MM.1S (cell line): ENCODE data around the gene EPHA10.

Experiments
- DNase-seq: peaks from one replicate; pipeline ENCODE4 v3.0.0-alpha.2; 2015
- H2AFZ ChIP-seq: fragments of 300-600 bp; sonication (generic); 2 replicates; pipeline ENCODE4 v1.6.0; 2016; ENCODE audit warnings: antibody characterized with exemption, low read length
- H3F3A ChIP-seq: fragments of 300-600 bp; sonication (generic); 2 replicates; pipeline ENCODE4 v1.6.1; 2016; ENCODE audit warnings: mild to moderate bottlenecking, antibody characterized with exemption, low read length, moderate library complexity, mixed read lengths; ENCODE audit not compliant: insufficient read depth
- H3K27ac ChIP-seq: fragments of 300-600 bp; sonication (generic); 2 replicates; pipeline ENCODE4 v1.5.1; 2016; ENCODE audit warnings: mild to moderate bottlenecking, low read length
- H3K27me3 ChIP-seq: fragments of 300-600 bp; sonication (generic); replicated peaks from 2 replicates; pipeline ENCODE4 v1.6.0; 2016; ENCODE audit warnings: low read length; ENCODE audit not compliant: insufficient read depth
- H3K36me3 ChIP-seq: fragments of 300-600 bp; sonication (generic); replicated peaks from 2 replicates; pipeline ENCODE4 v1.6.1; 2016; ENCODE audit warnings: mild to moderate bottlenecking, low read length, mixed read lengths; ENCODE audit not compliant: insufficient read depth
- H3K4me1 ChIP-seq: fragments of 300-600 bp; sonication (generic); 2 replicates; pipeline ENCODE4 v1.6.1; 2016; ENCODE audit warnings: low read length, mixed read lengths
- H3K4me2 ChIP-seq: fragments of 300-600 bp; sonication (generic); 2 replicates; pipeline ENCODE4 v1.6.0; 2016; ENCODE audit warnings: low read depth, low read length
- H3K4me3 ChIP-seq: fragments of 300-600 bp; sonication (generic); 2 replicates; pipeline ENCODE4 v1.5.1; 2016; ENCODE audit warnings: low read length, mixed read lengths
- H3K79me2 ChIP-seq: fragments of 300-600 bp; sonication (generic); 2 replicates; pipeline ENCODE4 v1.6.1; 2016; ENCODE audit warnings: mixed run types, low read length, mixed read lengths
- H3K9ac ChIP-seq: fragments of 300-600 bp; sonication (generic); 2 replicates; pipeline ENCODE4 v1.6.1; 2016; ENCODE audit warnings: low read length, mixed read lengths
- H3K9me2 ChIP-seq: fragments of 300-600 bp; sonication (generic); replicated peaks from 2 replicates; pipeline ENCODE4 v1.6.1; 2016; ENCODE audit warnings: mild to moderate bottlenecking, low read length, mixed read lengths; ENCODE audit not compliant: insufficient read depth
- H3K9me3 ChIP-seq: fragments of 300-600 bp; sonication (generic); replicated peaks from 2 replicates; pipeline ENCODE4 v1.6.1; 2016; ENCODE audit warnings: mild to moderate bottlenecking, low read length, mixed read lengths; ENCODE audit not compliant: insufficient read depth
- H4K20me1 ChIP-seq: fragments of 300-600 bp; sonication (generic); 2 replicates; pipeline ENCODE4 v1.6.1; 2016; ENCODE audit warnings: mild to moderate bottlenecking, low read length, moderate library complexity, mixed read lengths; ENCODE audit not compliant: insufficient read depth
- EZH2 ChIP-seq: fragments of 300-600 bp; sonication (generic); optimal IDR thresholded peaks from 2 replicates; pipeline ENCODE3; 2017; ENCODE audit warnings: low read depth, mild to moderate bottlenecking, antibody characterized with exemption, low read length, mixed read lengths
- EZH2phosphoT487 ChIP-seq: fragments of 300-600 bp; sonication (generic); IDR thresholded peaks from 2 replicates; pipeline ENCODE4 v1.6.1; 2018; ENCODE audit warnings: antibody characterized with exemption, low read length
- TF ChIP-seq, protein P1 (sequence below): fragments of 300-600 bp; sonication (generic); IDR thresholded peaks from 2 replicates; pipeline ENCODE4 v1.5.1; 2016; ENCODE audit warnings: antibody characterized with exemption, low read length, mixed read lengths

Gene EPHA10

DNA sequence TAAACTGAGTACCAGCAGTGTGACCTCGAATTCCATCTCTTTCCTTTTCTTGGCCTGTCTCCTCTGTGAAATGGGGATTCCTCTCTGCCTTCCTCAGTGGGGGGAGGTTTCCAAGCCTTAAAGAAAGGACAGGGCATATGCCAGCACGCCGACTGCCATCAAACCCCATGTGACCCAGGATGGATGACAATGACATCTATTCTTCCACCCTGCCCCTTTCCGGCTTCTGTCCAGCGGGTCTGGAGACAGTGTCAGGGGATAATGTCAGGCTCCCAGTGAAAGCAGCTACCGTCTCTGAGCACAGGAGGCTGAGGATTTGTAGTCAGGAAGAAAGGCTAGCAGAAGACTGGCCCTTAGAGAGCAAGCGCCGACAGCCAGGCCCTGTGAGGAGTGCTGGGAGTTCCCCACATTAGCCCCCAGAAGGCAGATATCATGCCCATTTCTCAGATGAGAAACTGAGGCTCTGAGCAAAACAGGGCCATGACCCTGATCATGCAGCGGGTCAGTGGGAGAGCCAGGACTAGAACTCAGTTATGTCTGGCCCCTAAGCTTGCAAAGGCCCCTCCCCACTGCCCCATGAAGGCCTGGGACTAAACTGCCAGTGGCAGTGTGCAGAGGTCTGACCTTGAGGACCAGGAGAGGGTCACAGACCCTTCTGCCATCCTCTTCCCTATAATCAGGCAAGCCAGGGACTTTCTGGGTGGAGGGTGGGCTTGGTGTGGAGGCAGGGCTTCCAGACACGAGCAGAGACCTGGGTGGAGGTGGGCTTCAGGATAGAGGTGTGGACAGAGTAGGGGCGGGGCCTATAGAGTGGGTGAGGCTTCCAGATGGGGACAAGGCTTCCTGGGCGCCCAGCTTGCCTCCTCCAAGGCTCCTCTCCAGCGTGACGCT lies 42.5 kb downstream of the EPHA10 start:
- H3K27me3 ChIP-seq, result no peaks in the 10 kb centered on the region
- no peaks in the 10 kb centered on the region for H3K4me1 ChIP-seq
- no peaks in the 10 kb centered on the region for H3K9me2 ChIP-seq
- no peaks in the 10 kb centered on the region for H4K20me1 ChIP-seq
- H3K79me2 ChIP-seq, result no peaks in the 10 kb centered on the region
- TF ChIP-seq, protein P1, sequence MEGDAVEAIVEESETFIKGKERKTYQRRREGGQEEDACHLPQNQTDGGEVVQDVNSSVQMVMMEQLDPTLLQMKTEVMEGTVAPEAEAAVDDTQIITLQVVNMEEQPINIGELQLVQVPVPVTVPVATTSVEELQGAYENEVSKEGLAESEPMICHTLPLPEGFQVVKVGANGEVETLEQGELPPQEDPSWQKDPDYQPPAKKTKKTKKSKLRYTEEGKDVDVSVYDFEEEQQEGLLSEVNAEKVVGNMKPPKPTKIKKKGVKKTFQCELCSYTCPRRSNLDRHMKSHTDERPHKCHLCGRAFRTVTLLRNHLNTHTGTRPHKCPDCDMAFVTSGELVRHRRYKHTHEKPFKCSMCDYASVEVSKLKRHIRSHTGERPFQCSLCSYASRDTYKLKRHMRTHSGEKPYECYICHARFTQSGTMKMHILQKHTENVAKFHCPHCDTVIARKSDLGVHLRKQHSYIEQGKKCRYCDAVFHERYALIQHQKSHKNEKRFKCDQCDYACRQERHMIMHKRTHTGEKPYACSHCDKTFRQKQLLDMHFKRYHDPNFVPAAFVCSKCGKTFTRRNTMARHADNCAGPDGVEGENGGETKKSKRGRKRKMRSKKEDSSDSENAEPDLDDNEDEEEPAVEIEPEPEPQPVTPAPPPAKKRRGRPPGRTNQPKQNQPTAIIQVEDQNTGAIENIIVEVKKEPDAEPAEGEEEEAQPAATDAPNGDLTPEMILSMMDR, result no peak
- TF ChIP-seq EZH2 (no peak), EZH2phosphoT487 (no peak)
- no peak overlapping the region for H3K4me3 ChIP-seq
- DNase-seq, result no peak
- H3K4me2 ChIP-seq, result no peak overlapping the region
- H3K36me3 ChIP-seq, result no peaks in the 10 kb centered on the region
- no peaks in the 10 kb centered on the region for H3K9me3 ChIP-seq
- H2AFZ ChIP-seq, result no peak overlapping the region
- H3K9ac ChIP-seq, result no peak overlapping the region
- no peaks in the 10 kb centered on the region for H3F3A ChIP-seq
- no peak overlapping the region for H3K27ac ChIP-seq

DNA sequence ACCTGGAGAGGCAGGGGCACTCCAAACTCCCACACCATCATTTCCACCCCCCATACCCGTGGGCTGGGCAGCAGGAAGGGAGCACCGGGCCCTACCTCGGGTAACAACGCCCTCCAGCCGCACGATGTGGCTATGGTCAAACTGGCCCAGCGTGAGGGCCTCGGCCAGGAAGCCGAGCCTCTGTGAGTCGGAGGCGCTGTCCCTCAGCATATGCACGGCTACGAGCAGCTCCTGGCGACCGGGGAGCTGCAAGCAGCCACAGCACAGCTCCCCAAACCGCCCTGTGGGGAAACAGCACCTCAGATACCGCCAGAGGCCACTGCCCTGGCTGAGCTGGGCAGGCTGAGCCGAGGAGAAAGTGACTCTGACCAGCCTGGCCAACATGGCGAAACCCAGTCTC lies 43.4 kb downstream of the EPHA10 start:
- H4K20me1 ChIP-seq, result no peaks in the 10 kb centered on the region

DNA sequence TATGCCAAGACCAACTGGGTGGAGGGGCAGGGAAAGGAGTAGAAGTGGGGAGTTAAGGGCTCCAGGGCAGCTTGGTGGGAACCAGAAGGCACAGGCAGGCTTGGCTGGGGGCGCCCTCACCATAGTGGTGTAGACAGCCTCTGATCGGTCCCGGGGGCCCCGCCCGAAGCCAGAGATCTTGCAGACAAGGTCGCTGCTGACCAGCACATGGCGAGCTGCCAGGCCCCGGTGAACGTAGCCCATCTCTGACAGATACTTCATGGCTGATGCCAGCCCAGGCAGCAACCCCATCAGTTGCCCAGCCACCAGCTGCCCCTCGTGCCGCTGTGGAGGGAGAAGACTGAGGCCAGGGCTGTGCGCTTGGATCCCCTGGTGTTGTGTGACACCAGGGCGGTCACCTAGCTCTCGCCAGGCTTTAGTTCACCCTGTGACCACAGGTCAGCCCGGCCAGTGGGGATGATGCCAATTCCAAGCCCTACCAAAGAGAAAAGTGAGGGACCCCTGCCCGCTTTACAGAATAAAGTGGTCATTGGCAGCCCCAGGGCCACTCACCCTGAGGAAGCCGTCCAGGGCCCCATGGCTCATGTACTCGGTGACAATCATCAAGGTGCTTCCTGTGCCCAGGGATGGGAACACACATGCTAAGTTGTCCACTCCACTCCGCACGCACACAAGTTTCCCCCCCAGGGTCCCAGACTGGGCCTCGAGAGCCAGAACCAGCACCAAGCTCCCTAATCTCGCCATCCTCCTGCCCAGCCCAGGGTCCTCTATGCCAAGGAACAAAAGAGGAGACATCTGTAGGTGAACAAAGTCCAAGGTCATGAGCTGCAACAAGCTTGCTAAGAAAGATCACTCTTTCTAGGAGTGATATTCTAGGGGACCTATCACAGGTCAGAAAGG lies 44.4 kb downstream of the EPHA10 start:
- Histone ChIP-seq H3K9me3 (no peaks in the 10 kb centered on the region), H3K4me3 (no peak overlapping the region), H3K9ac (no peak overlapping the region), H3K4me2 (no peak overlapping the region), H3K36me3 (no peaks in the 10 kb centered on the region), H3K4me1 (no peaks in the 10 kb centered on the region), H3K9me2 (no peaks in the 10 kb centered on the region), H3K79me2 (no peaks in the 10 kb centered on the region), H3K27me3 (no peaks in the 10 kb centered on the region), H4K20me1 (no peaks in the 10 kb centered on the region), H3F3A (no peaks in the 10 kb centered on the region), H3K27ac (no peak overlapping the region), H2AFZ (no peak overlapping the region)
- no peak for TF ChIP-seq EZH2
- no peak for TF ChIP-seq EZH2phosphoT487
- TF ChIP-seq, protein P1, result no peak
- no peak for DNase-seq

More for the DNA sequence above, 43.4 kb downstream of the EPHA10 start:
- H3F3A ChIP-seq, result no peaks in the 10 kb centered on the region
- H3K9me2 ChIP-seq, result no peaks in the 10 kb centered on the region
- no peaks in the 10 kb centered on the region for H3K27me3 ChIP-seq
- TF ChIP-seq, protein P1, result no peak
- TF ChIP-seq EZH2, result no peak
- no peak for TF ChIP-seq EZH2phosphoT487
- H3K4me3 ChIP-seq, result no peak overlapping the region
- H3K4me1 ChIP-seq, result no peaks in the 10 kb centered on the region
- no peak overlapping the region for H2AFZ ChIP-seq
- no peak for DNase-seq
- H3K79me2 ChIP-seq, result no peaks in the 10 kb centered on the region
- H3K9ac ChIP-seq, result no peak overlapping the region
- no peak overlapping the region for H3K4me2 ChIP-seq
- H3K36me3 ChIP-seq, result no peaks in the 10 kb centered on the region
- H3K9me3 ChIP-seq, result no peaks in the 10 kb centered on the region
- no peak overlapping the region for H3K27ac ChIP-seq
